Type B pancreatic cell (in vitro differentiated cells): ENCODE measurements around the gene PPARA. TPM values are rescaled to one million over a fixed set of nuclear protein-coding genes. Genes with fewer than 3 reads are reported as not detected.

Experiments
- DNase-seq: peaks from one replicate; pipeline ENCODE4 v3.0.0; 2021; ENCODE audit warnings: mixed read lengths; ENCODE audit not compliant: unreplicated experiment; ENCODE audit errors: extremely low spot score
- H3K27ac Mint-ChIP-seq: 2 replicates; pipeline ENCODE4 v1.8.0; 2021; ENCODE audit warnings: mild to moderate bottlenecking, mixed read lengths
- H3K27me3 Mint-ChIP-seq: 2 replicates; pipeline ENCODE4 v1.8.0; 2021; ENCODE audit warnings: mixed read lengths
- H3K36me3 Mint-ChIP-seq: 2 replicates; pipeline ENCODE4 v1.8.0; 2021; ENCODE audit warnings: mixed read lengths
- H3K4me1 Mint-ChIP-seq: one replicate; pipeline ENCODE4 v1.8.0; 2021; ENCODE audit warnings: mixed read lengths; ENCODE audit not compliant: unreplicated experiment
- H3K4me3 Mint-ChIP-seq: 2 replicates; pipeline ENCODE4 v1.8.0; 2021; ENCODE audit warnings: mild to moderate bottlenecking, mixed read lengths
- H3K9me3 Mint-ChIP-seq: 2 replicates; pipeline ENCODE4 v1.8.0; 2021; ENCODE audit warnings: mixed read lengths
- total RNA-seq: library from RNA; stranded (reverse); gene quantifications from 2 replicates; pipeline ENCODE4 v1.2.1, GENCODE V29; 2021; ENCODE audit warnings: low replicate concordance
- TF ChIP-seq, protein P1 (sequence below): fragments of 200-600 bp; sonication (generic); conservative IDR thresholded peaks from 2 replicates; pipeline ENCODE4 v1.5.0; 2021; ENCODE audit warnings: antibody characterized with exemption, mild to moderate bottlenecking

PPARA gene
- total RNA-seq, 1 donor from 2014 or later, result 22.7 TPM

DNA sequence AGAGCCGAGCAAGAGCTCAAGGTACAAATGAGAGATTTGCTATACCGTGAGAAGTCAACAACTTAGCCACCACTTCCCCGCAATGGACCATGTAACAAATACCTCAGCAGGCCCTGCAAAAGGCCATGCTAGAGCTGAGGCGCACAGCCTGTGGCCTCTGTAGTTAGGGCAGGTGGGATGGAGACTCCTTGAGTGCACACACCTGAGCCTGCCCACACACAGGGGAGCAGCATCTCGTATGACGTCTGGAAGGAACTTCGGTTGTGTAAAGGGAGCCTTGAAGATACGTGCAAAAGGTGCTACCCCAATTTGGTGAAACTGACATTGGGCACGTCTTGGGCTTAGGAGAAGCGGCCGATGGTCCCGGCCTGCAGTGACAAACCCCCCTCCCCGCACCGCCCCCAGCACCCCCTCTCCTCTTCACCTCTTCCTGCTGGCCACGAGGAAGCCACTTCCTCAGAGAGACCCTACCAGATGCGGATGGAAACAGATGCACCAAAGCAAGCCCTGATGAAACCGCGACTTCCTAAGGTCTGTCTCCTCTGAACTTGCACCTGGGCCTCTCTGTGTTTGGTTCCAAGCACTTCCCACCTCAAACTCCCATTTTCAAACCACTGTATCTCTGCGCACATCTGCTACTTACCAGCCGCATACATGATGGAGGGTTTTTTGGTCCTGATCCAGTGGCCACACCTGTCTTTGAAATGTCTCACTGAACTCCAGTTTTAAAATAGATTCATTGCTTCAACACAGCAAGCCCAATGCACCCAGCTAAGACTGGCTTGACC is 89.1 kb downstream of the PPARA start:
- Mint-ChIP-seq H3K9me3 (no peaks in the 10 kb centered on the region), H3K36me3 (peaks cover 9% of the 10 kb centered on the region), H3K4me3 (no peak overlapping the region), H3K4me1 (peaks cover 6% of the 10 kb centered on the region), H3K27ac (no peak overlapping the region), H3K27me3 (no peaks in the 10 kb centered on the region)
- TF ChIP-seq, protein P1, sequence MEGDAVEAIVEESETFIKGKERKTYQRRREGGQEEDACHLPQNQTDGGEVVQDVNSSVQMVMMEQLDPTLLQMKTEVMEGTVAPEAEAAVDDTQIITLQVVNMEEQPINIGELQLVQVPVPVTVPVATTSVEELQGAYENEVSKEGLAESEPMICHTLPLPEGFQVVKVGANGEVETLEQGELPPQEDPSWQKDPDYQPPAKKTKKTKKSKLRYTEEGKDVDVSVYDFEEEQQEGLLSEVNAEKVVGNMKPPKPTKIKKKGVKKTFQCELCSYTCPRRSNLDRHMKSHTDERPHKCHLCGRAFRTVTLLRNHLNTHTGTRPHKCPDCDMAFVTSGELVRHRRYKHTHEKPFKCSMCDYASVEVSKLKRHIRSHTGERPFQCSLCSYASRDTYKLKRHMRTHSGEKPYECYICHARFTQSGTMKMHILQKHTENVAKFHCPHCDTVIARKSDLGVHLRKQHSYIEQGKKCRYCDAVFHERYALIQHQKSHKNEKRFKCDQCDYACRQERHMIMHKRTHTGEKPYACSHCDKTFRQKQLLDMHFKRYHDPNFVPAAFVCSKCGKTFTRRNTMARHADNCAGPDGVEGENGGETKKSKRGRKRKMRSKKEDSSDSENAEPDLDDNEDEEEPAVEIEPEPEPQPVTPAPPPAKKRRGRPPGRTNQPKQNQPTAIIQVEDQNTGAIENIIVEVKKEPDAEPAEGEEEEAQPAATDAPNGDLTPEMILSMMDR, result no peak
- no peak for DNase-seq

DNA sequence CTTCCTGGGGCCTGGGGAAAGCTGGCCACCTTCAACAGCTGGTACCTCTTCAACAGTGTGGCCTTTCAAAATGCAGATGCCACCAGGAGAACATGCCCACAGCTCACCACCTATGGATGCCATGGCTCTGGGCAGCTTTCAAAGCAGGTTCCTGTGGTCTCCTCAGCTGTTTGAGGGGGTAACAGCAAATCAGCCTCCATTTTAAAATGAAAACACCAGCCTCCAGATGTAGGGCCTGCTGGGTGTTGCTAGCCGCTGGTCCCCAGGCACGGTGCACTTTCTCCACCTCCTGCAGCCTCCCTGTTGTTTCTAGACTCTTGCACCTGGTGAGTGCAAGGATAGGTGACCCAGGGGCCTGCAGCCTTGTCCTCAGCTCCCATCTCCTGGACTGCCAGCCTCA is 89.7 kb downstream of the PPARA start:
- DNase-seq, result no peak
- TF ChIP-seq, protein P1, result no peak
- Mint-ChIP-seq H3K4me1 (peaks cover 6% of the 10 kb centered on the region), H3K27ac (no peak overlapping the region), H3K27me3 (no peaks in the 10 kb centered on the region), H3K9me3 (no peaks in the 10 kb centered on the region), H3K36me3 (peaks cover 9% of the 10 kb centered on the region), H3K4me3 (no peak overlapping the region)

DNA sequence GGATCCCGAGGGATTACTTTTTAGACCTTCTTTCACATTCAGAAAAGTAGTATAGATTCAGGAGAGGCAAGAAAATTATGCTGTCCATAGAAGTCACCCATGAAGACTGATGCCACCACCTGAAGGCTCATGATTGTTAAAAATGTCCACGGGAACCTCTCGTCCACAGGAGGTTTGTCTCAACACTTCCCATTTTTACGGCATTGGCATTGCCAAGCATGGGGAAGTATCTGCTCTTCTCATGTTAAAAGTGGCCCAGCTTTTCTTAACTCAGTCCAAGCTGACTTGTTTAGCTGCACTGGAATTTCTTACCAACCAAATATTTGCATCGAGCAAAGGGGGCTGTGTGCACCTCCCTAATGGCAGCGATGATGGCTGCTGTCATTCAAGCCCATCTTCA is 90.2 kb downstream of the PPARA start:
- peaks cover 6% of the 10 kb centered on the region for H3K4me1 Mint-ChIP-seq
- TF ChIP-seq, protein P1, result no peak
- no peak for DNase-seq

DNA sequence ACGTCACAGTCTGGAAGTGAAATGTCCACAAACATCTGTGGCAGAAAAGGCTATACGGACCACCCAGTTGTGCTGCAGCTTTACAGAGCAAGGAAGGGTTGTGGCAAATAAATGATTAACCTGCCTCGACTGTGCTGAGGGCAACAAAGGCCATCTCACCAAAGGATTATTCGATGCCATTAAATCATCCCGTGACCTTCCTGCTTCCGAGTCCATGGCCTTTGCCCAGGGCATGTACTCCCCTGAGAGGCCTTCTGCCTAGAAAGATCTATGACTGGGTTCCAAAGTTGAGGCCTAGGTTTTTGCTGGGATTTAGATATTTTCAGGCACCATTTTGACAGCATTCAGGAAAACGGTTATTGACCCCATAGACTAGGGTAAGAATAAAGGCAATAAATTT is 90.6 kb downstream of the PPARA start:
- H3K4me1 Mint-ChIP-seq, result peaks cover 6% of the 10 kb centered on the region
- no peak for DNase-seq
- TF ChIP-seq, protein P1, result no peak
- H3K36me3 Mint-ChIP-seq, result peaks cover 9% of the 10 kb centered on the region
- H3K9me3 Mint-ChIP-seq, result no peaks in the 10 kb centered on the region
- H3K4me3 Mint-ChIP-seq, result no peak overlapping the region
- H3K27me3 Mint-ChIP-seq, result no peaks in the 10 kb centered on the region
- H3K27ac Mint-ChIP-seq, result no peak overlapping the region

More for the DNA sequence above, 90.2 kb downstream of the PPARA start:
- Mint-ChIP-seq H3K36me3 (peaks cover 9% of the 10 kb centered on the region), H3K27ac (no peak overlapping the region), H3K27me3 (no peaks in the 10 kb centered on the region), H3K4me3 (no peak overlapping the region), H3K9me3 (no peaks in the 10 kb centered on the region)

DNA sequence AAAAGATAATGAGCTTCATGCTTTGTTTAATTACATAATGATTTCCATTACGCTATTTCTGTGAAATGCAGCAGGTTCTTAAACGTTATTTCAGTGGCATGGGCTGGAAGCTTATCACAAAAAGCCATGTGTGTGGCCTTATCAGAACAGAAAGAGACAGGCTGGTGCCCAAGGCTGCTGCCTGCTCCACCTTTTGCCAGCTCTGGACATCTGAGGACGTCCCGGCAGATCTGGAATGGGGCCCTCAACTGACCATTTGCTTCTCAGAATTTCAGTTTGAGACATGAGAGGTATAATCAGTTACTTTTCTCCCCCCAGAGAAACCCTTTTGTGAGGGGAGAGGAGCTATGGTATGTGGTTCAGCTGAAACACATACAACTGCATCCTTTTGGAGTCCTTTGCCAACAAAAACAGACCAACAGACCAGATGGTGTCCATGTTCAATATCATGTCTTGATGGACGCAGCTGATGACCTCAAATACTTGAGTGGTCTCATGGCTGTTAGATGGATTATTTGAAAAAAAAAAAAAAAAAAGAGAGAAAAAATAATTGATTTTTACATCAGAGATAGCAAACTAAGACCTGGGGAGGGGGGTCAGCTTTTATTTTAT is 91.2 kb downstream of the PPARA start:
- TF ChIP-seq, protein P1, result no peak
- no peaks in the 10 kb centered on the region for H3K9me3 Mint-ChIP-seq
- H3K27me3 Mint-ChIP-seq, result no peaks in the 10 kb centered on the region
- H3K27ac Mint-ChIP-seq, result no peak overlapping the region
- H3K36me3 Mint-ChIP-seq, result peaks cover 8% of the 10 kb centered on the region
- no peak for DNase-seq
- H3K4me3 Mint-ChIP-seq, result no peak overlapping the region
- H3K4me1 Mint-ChIP-seq, result peaks cover 6% of the 10 kb centered on the region
